SK-N-SH treated with all-trans-retinoic acid at 6 μM for 48 hours (cell line): Measurements from ENCODE around the gene RASA1.

ENCODE experiments used
- ATAC-seq: fragments of 200-7000 bp; cut with Tn5 transposase; 3 replicates; pipeline ENCODE4 v1.9.1; 2020; ENCODE audit warnings: mild to moderate bottlenecking, moderate library complexity
- ARNTL ChIP-seq: fragments of 450-650 bp; formaldehyde crosslinking; IDR thresholded peaks from 2 replicates; pipeline ENCODE4 v1.5.0; 2020; ENCODE audit warnings: low read depth, mild to moderate bottlenecking, moderate library complexity, borderline replicate concordance
- BACH2 ChIP-seq: fragments of 250-450 bp; sonication (Bioruptor Pico); IDR thresholded peaks from 2 replicates; pipeline ENCODE4 v1.9.0; 2021; ENCODE audit warnings: mild to moderate bottlenecking, borderline replicate concordance
- CSDC2 ChIP-seq: fragments of 250-450 bp; sonication (Bioruptor Pico); IDR thresholded peaks from 2 replicates; pipeline ENCODE4 v1.5.0; 2020; ENCODE audit warnings: mild to moderate bottlenecking, moderate library complexity
- ESRRG ChIP-seq: fragments of 250-450 bp; sonication (Bioruptor Pico); IDR thresholded peaks from 2 replicates; pipeline ENCODE4 v1.6.1; 2021; ENCODE audit warnings: mild to moderate bottlenecking
- GLIS3 ChIP-seq: fragments of 250-450 bp; sonication (Bioruptor Pico); IDR thresholded peaks from 2 replicates; pipeline ENCODE4 v1.5.0; 2020; ENCODE audit warnings: mild to moderate bottlenecking, moderate library complexity
- ISL1 ChIP-seq: fragments of 250-450 bp; sonication (Bioruptor Pico); IDR thresholded peaks from 2 replicates; pipeline ENCODE4 v2.1.2; 2022; ENCODE audit warnings: mild to moderate bottlenecking, moderate library complexity
- OSR1 ChIP-seq: fragments of 250-450 bp; sonication (Bioruptor Pico); IDR thresholded peaks from 2 replicates; pipeline ENCODE4 v1.8.0; 2022; ENCODE audit warnings: moderate library complexity, mild to moderate bottlenecking, inconsistent platforms
- PPARA ChIP-seq: fragments of 250-450 bp; sonication (Bioruptor Pico); IDR thresholded peaks from 2 replicates; pipeline ENCODE4 v1.5.0; 2020; ENCODE audit warnings: mild to moderate bottlenecking, borderline replicate concordance
- RARB ChIP-seq: fragments of 250-450 bp; sonication (Bioruptor Pico); IDR thresholded peaks from 2 replicates; pipeline ENCODE4 v1.8.0; 2021; ENCODE audit warnings: mild to moderate bottlenecking, moderate library complexity
- SNAI2 ChIP-seq: fragments of 250-450 bp; sonication (Bioruptor Pico); IDR thresholded peaks from 2 replicates; pipeline ENCODE4 v1.5.0; 2020; ENCODE audit warnings: mild to moderate bottlenecking, moderate library complexity
- TCF4 ChIP-seq: fragments of 250-450 bp; sonication (Bioruptor Pico); IDR thresholded peaks from 2 replicates; pipeline ENCODE4 v1.8.0; 2021; ENCODE audit warnings: mild to moderate bottlenecking, moderate library complexity, borderline replicate concordance
- TOX ChIP-seq: fragments of 250-450 bp; sonication (Bioruptor Pico); IDR thresholded peaks from 2 replicates; pipeline ENCODE4 v1.8.0; 2021; ENCODE audit warnings: mild to moderate bottlenecking, moderate library complexity, borderline replicate concordance
- ZC3H10 ChIP-seq: fragments of 250-450 bp; sonication (Bioruptor Pico); IDR thresholded peaks from 2 replicates; pipeline ENCODE4 v1.5.1; 2021; ENCODE audit warnings: mild to moderate bottlenecking, moderate library complexity
- ZFP3 ChIP-seq: fragments of 250-450 bp; sonication (Bioruptor Pico); IDR thresholded peaks from 2 replicates; pipeline ENCODE4 v1.5.0; 2020; ENCODE audit warnings: mild to moderate bottlenecking, moderate library complexity
- ZFP30 ChIP-seq: fragments of 450-650 bp; formaldehyde crosslinking; IDR thresholded peaks from 2 replicates; pipeline ENCODE4 v1.5.0; 2022; ENCODE audit warnings: mild to moderate bottlenecking, moderate library complexity
- ZNF565 ChIP-seq: fragments of 450-650 bp; formaldehyde crosslinking; conservative IDR thresholded peaks from 2 replicates; pipeline ENCODE4 v1.5.0; 2020; ENCODE audit warnings: low read depth, mild to moderate bottlenecking, moderate library complexity
- ZNF70 ChIP-seq: fragments of 450-650 bp; formaldehyde crosslinking; IDR thresholded peaks from 2 replicates; pipeline ENCODE4 v1.5.0; 2020; ENCODE audit warnings: mild to moderate bottlenecking, moderate library complexity
- ZNF8 ChIP-seq: fragments of 450-650 bp; formaldehyde crosslinking; IDR thresholded peaks from 2 replicates; pipeline ENCODE4 v1.5.0; 2020; ENCODE audit warnings: mild to moderate bottlenecking, moderate library complexity
- TF ChIP-seq, protein P1 (sequence below): fragments of 250-450 bp; sonication (Bioruptor Pico); IDR thresholded peaks from 2 replicates; pipeline ENCODE4 v1.5.0; 2020; ENCODE audit warnings: mild to moderate bottlenecking, moderate library complexity
- TF ChIP-seq, protein P2 (sequence below): fragments of 250-450 bp; sonication (Bioruptor Pico); IDR thresholded peaks from 2 replicates; pipeline ENCODE4 v1.5.1; 2020; ENCODE audit warnings: low read depth, mild to moderate bottlenecking, moderate library complexity
- TF ChIP-seq, protein P3 (sequence below): fragments of 250-450 bp; sonication (Bioruptor Pico); IDR thresholded peaks from 2 replicates; pipeline ENCODE4 v1.8.0; 2021; ENCODE audit warnings: low read depth, mild to moderate bottlenecking, moderate library complexity, borderline replicate concordance
- TF ChIP-seq, protein P4 (sequence below): fragments of 250-450 bp; sonication (Bioruptor Pico); IDR thresholded peaks from 2 replicates; pipeline ENCODE4 v1.8.0; 2020; ENCODE audit warnings: mild to moderate bottlenecking, moderate library complexity, borderline replicate concordance

Gene RASA1

DNA sequence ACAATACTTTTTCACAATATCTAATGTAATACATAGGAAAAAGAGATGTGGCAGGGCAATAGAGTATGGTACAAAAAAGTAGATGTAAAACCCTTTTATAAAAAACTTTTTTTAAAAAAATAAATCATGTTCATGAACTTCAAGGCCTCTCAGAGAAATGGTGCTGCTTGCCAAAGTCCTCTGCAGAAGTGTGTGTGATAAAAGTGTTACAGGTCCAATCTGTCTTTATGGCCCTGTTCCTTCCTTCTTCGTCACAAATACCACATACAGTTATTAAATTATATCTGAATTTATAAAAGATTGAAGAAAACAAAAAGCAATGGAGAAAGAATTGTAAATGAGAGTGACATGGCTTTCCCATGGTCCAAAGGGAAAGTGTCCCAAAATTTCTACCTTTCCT lies 166.8 kb downstream of the RASA1 start:
- ATAC-seq: no peak
- no peak for TF ChIP-seq OSR1 (CRISPR knock-in tag)
- TF ChIP-seq ARNTL: no peak
- no peak for TF ChIP-seq ZFP3 (CRISPR knock-in tag)
- TF ChIP-seq, protein P1, sequence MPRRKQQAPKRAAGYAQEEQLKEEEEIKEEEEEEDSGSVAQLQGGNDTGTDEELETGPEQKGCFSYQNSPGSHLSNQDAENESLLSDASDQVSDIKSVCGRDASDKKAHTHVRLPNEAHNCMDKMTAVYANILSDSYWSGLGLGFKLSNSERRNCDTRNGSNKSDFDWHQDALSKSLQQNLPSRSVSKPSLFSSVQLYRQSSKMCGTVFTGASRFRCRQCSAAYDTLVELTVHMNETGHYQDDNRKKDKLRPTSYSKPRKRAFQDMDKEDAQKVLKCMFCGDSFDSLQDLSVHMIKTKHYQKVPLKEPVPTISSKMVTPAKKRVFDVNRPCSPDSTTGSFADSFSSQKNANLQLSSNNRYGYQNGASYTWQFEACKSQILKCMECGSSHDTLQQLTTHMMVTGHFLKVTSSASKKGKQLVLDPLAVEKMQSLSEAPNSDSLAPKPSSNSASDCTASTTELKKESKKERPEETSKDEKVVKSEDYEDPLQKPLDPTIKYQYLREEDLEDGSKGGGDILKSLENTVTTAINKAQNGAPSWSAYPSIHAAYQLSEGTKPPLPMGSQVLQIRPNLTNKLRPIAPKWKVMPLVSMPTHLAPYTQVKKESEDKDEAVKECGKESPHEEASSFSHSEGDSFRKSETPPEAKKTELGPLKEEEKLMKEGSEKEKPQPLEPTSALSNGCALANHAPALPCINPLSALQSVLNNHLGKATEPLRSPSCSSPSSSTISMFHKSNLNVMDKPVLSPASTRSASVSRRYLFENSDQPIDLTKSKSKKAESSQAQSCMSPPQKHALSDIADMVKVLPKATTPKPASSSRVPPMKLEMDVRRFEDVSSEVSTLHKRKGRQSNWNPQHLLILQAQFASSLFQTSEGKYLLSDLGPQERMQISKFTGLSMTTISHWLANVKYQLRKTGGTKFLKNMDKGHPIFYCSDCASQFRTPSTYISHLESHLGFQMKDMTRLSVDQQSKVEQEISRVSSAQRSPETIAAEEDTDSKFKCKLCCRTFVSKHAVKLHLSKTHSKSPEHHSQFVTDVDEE (CRISPR knock-in tag): no peak
- no peak for TF ChIP-seq RARB (CRISPR knock-in tag)
- no peak for TF ChIP-seq GLIS3 (CRISPR knock-in tag)
- no peak for TF ChIP-seq BACH2 (CRISPR knock-in tag)
- no peak for TF ChIP-seq SNAI2 (CRISPR knock-in tag)
- no peak for TF ChIP-seq ESRRG
- no peak for TF ChIP-seq ZFP30 (CRISPR knock-in tag)
- no peak for TF ChIP-seq ISL1 (CRISPR knock-in tag)
- TF ChIP-seq TOX (CRISPR knock-in tag): no peak
- TF ChIP-seq, protein P2, sequence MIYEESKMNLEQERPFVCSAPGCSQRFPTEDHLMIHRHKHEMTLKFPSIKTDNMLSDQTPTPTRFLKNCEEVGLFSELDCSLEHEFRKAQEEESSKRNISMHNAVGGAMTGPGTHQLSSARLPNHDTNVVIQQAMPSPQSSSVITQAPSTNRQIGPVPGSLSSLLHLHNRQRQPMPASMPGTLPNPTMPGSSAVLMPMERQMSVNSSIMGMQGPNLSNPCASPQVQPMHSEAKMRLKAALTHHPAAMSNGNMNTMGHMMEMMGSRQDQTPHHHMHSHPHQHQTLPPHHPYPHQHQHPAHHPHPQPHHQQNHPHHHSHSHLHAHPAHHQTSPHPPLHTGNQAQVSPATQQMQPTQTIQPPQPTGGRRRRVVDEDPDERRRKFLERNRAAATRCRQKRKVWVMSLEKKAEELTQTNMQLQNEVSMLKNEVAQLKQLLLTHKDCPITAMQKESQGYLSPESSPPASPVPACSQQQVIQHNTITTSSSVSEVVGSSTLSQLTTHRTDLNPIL (CRISPR knock-in tag): no peak
- no peak for TF ChIP-seq ZNF8 (CRISPR knock-in tag)
- no peak for TF ChIP-seq TCF4 (CRISPR knock-in tag)
- TF ChIP-seq, protein P3, sequence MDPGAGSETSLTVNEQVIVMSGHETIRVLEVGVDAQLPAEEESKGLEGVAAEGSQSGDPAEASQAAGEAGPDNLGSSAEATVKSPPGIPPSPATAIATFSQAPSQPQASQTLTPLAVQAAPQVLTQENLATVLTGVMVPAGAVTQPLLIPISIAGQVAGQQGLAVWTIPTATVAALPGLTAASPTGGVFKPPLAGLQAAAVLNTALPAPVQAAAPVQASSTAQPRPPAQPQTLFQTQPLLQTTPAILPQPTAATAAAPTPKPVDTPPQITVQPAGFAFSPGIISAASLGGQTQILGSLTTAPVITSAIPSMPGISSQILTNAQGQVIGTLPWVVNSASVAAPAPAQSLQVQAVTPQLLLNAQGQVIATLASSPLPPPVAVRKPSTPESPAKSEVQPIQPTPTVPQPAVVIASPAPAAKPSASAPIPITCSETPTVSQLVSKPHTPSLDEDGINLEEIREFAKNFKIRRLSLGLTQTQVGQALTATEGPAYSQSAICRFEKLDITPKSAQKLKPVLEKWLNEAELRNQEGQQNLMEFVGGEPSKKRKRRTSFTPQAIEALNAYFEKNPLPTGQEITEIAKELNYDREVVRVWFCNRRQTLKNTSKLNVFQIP (CRISPR knock-in tag): no peak

DNA sequence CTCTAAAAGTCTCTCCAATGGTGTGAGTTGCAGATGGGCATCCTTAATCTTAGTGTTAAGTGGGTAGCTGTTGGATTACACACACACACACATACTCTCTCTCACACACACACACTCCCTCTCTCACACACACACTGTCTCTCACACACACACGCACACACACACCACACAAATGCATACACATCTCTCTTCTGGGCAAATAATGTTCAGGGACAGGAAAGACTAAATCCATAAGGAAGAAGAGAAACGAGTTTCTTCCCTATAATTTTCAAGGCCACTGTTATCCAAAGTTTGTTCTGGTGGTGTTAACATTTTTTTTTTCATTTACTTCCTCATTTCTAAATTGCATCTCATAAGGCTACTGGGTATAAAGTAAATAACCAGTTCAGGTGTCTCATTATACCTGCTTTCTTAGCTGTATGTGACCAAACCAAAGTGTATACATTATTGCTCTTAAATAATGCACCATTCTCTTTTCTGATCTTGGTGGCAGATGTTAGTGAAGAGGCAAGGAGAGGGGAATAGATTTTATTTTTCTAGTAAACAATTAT lies 167.5 kb downstream of the RASA1 start:
- no peak for ATAC-seq
- TF ChIP-seq, protein P1 (CRISPR knock-in tag): no peak
- TF ChIP-seq ZNF565 (CRISPR knock-in tag) (no peak), ZFP30 (CRISPR knock-in tag) (no peak), ZFP3 (CRISPR knock-in tag) (no peak), ZNF70 (CRISPR knock-in tag) (no peak), CSDC2 (no peak), BACH2 (CRISPR knock-in tag) (no peak), ZC3H10 (CRISPR knock-in tag) (no peak), GLIS3 (CRISPR knock-in tag) (no peak), OSR1 (CRISPR knock-in tag) (no peak), ARNTL (no peak), TOX (CRISPR knock-in tag) (no peak), TCF4 (CRISPR knock-in tag) (no peak), RARB (CRISPR knock-in tag) (no peak), ZNF8 (CRISPR knock-in tag) (no peak), PPARA (CRISPR knock-in tag) (no peak), SNAI2 (CRISPR knock-in tag) (no peak), ESRRG (no peak)
- TF ChIP-seq, protein P4, sequence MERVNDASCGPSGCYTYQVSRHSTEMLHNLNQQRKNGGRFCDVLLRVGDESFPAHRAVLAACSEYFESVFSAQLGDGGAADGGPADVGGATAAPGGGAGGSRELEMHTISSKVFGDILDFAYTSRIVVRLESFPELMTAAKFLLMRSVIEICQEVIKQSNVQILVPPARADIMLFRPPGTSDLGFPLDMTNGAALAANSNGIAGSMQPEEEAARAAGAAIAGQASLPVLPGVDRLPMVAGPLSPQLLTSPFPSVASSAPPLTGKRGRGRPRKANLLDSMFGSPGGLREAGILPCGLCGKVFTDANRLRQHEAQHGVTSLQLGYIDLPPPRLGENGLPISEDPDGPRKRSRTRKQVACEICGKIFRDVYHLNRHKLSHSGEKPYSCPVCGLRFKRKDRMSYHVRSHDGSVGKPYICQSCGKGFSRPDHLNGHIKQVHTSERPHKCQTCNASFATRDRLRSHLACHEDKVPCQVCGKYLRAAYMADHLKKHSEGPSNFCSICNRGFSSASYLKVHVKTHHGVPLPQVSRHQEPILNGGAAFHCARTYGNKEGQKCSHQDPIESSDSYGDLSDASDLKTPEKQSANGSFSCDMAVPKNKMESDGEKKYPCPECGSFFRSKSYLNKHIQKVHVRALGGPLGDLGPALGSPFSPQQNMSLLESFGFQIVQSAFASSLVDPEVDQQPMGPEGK (CRISPR knock-in tag): no peak
